ENCODE data around the gene GRAMD2B. TPM values are rescaled to one million over a fixed set of nuclear protein-coding genes. Genes with fewer than 3 reads are reported as not detected.
A peak's percentile ranks its signal among the peaks of the same experiment; 100 is the strongest.

Gene GRAMD2B
- total RNA-seq, 1 experiment from 2014 or later, result 6.7 TPM

GRCh38 chr5:126525630-126526245 lies 102.5 kb downstream of the GRAMD2B start:
- Histone ChIP-seq H3K18ac (ENCODE audit: insufficient read length, low read depth, low read length) (no peak overlapping the region), H4K5ac (ENCODE audit: insufficient read length, low read depth, low read length) (no peak overlapping the region), H3K23ac (ENCODE audit: insufficient read length, low read depth, low read length) (no peak overlapping the region), H3K9ac (ENCODE audit: extremely low read depth, insufficient read length, low read length) (no peak overlapping the region), H2AFZ (ENCODE audit: low read length) (peak overlapping the region; percentile 15), H3K4me2 (ENCODE audit: insufficient read depth, insufficient read length, low read length) (no peak overlapping the region), H2BK20ac (ENCODE audit: low read depth, low read length, poor library complexity, severe bottlenecking) (no peak overlapping the region), H3K14ac (ENCODE audit: insufficient read depth, low read length) (no peak overlapping the region), H3K9me3 (ENCODE audit: control insufficient read depth, low read depth, low read length) (no peaks in the 10 kb centered on the region), H4K8ac (replicated peaks; ENCODE audit: insufficient read length, low read depth, low read length) (no peak overlapping the region), H3T11ph (ENCODE audit: low read length) (no peak overlapping the region), H3K23me2 (ENCODE audit: insufficient read length, low read depth, low read length, poor library complexity, severe bottlenecking) (no peaks in the 10 kb centered on the region), H3K79me2 (ENCODE audit: insufficient read depth, low read length) (no peaks in the 10 kb centered on the region), H2BK5ac (ENCODE audit: insufficient read length, low read length) (no peak overlapping the region), H3K27me3 (ENCODE audit: insufficient read depth, low read length) (no peaks in the 10 kb centered on the region), H2BK12ac (ENCODE audit: insufficient read length, low read depth, low read length) (no peak overlapping the region), H2AK5ac (ENCODE audit: insufficient read length, low read length) (no peak overlapping the region), H3K4ac (ENCODE audit: low read depth, low read length) (no peak overlapping the region), H3K79me1 (ENCODE audit: insufficient read depth, low read depth, low read length, poor library complexity, severe bottlenecking) (no peaks in the 10 kb centered on the region), H4K20me1 (ENCODE audit: control insufficient read depth, insufficient read depth, insufficient read length) (no peaks in the 10 kb centered on the region), H3K4me1 (ENCODE audit: insufficient read depth, low read length) (no peaks in the 10 kb centered on the region), H3K27ac (ENCODE audit: insufficient read length, low read depth, low read length) (no peak overlapping the region), H4K91ac (ENCODE audit: insufficient read length, low read depth, low read length) (no peak overlapping the region), H2BK120ac (ENCODE audit: low read depth, low read length, poor library complexity, severe bottlenecking) (no peak overlapping the region), H2BK15ac (ENCODE audit: low read depth, low read length) (no peak overlapping the region), H3K56ac (ENCODE audit: insufficient read length, low read depth, low read length) (no peak overlapping the region)
- H3K4me1 Mint-ChIP-seq, result peaks cover 6% of the 10 kb centered on the region in 2 experiments
- peak; percentile 76 for DNase-seq
- H3K27ac Mint-ChIP-seq, result peak overlapping the region in 2 of 3 experiments; percentile 29 to 68; a peak in 4 of 7 replicates
- H3K27me3 Mint-ChIP-seq (ENCODE audit: low read depth), result no peaks in the 10 kb centered on the region
- peak overlapping the region in 1 of 2 experiments; percentile 7; a peak in 1 of 5 replicates for H3K4me3 Mint-ChIP-seq
- no CpG with 5 or more reads among the region's 5 CpGs for whole genome bisulfite sequencing (ENCODE audit: extremely low coverage, insufficient read length, low lambda C conversion rate)
- no peaks in the 10 kb centered on the region; a peak in 1 of 7 replicates for H3K36me3 Mint-ChIP-seq (ENCODE audit: insufficient read depth in 1 of 3, low read depth in 3 of 3)
- H3K9me3 Mint-ChIP-seq, result peaks cover 2 to 3% of the 10 kb centered on the region in 2 experiments; a peak in 1 of 5 replicates
- TF ChIP-seq, protein P1, sequence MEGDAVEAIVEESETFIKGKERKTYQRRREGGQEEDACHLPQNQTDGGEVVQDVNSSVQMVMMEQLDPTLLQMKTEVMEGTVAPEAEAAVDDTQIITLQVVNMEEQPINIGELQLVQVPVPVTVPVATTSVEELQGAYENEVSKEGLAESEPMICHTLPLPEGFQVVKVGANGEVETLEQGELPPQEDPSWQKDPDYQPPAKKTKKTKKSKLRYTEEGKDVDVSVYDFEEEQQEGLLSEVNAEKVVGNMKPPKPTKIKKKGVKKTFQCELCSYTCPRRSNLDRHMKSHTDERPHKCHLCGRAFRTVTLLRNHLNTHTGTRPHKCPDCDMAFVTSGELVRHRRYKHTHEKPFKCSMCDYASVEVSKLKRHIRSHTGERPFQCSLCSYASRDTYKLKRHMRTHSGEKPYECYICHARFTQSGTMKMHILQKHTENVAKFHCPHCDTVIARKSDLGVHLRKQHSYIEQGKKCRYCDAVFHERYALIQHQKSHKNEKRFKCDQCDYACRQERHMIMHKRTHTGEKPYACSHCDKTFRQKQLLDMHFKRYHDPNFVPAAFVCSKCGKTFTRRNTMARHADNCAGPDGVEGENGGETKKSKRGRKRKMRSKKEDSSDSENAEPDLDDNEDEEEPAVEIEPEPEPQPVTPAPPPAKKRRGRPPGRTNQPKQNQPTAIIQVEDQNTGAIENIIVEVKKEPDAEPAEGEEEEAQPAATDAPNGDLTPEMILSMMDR (conservative IDR thresholded peaks at IDR 0.05), result no peak
